Uterus (tissue), 2 donors: ENCODE results near the gene LYST.

Experiments used
- CTCF ChIP-seq, 4 experiments: fragments of 200-600 bp in 2 of 4; fragments of 450-650 bp in 2 of 4; sonication (generic) in 2 of 4; IDR thresholded peaks; one replicate each; pipeline ENCODE4 v1.5.1; 2016 to 2019; ENCODE audit warnings: antibody characterized with exemption in 4 of 4, mild to moderate bottlenecking in 2 of 4, moderate library complexity in 1 of 4
- POLR2A ChIP-seq, 2 donors: fragments of 450-650 bp; IDR thresholded peaks; one replicate each; pipeline ENCODE4 v1.6.1; 2016; ENCODE audit warnings: antibody characterized with exemption in 2 of 2, mild to moderate bottlenecking in 1 of 2, moderate library complexity in 1 of 2

- TF ChIP-seq CTCF (IDR thresholded peaks at IDR 0.05): no peak
- TF ChIP-seq POLR2A (IDR thresholded peaks at IDR 0.05): no peak
Measured at GRCh38 chr1:235853653-235854052, 13.1 kb downstream of the LYST start.
